ENCODE data around the gene RFX2.

DNA sequence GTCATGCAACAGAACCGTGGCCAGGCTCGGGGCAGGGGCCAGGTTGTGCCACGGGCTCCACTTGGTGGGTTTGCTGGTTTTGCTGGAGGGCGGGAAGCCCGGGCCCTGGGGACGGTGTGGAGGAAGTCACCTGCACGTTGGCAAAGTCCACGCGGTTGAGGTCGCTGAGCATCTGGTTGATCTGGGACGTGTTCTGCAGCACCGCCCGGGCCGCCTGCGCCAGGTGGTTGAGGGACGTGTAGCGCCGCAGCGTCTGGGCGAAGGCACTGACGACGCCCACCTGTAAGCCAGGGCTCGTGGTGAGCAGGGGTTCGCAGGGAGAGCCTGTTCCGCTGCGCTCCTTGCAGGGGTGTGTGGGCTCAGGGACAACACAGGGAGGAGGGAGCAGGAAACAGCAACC is 107.7 kb downstream of the RFX2 start:
- TF ChIP-seq SUZ12 (IDR thresholded peaks at IDR 0.05; ENCODE audit: extremely low read depth, insufficient read depth, insufficient read length): no peak
- TF ChIP-seq YY1 (IDR thresholded peaks at IDR 0.05; ENCODE audit: insufficient read depth, insufficient read length): no peak
- no peak for TF ChIP-seq ZNF274 (IDR thresholded peaks at IDR 0.05; ENCODE audit: low read depth, low read length)

Data from NT2/D1 (cell line).